ENCODE data around the gene DPH7. TPM values are rescaled to one million over a fixed set of nuclear protein-coding genes. Genes with fewer than 3 reads are reported as not detected.
A peak's percentile ranks its signal among the peaks of the same experiment; 100 is the strongest.
"Not testable (repeated sequence)": the region's sequence is repeated elsewhere in the genome, so short reads cannot be mapped to it uniquely, and the experiment has no call there.

Gene DPH7
- total and polyA plus RNA-seq, 2 of the 8 experiments (the other 6 are each of a cell fraction or from before 2014, with no cell fraction given) = 44.6 to 45.5 TPM

GRCh38 chr9:137550958-137551263, 27.8 kb downstream of the DPH7 start:
- H3K56ac ChIP-seq (replicated peaks; ENCODE audit: insufficient read length, low read depth, low read length); H2AFZ ChIP-seq (ENCODE audit: low read length); H2BK12ac ChIP-seq (ENCODE audit: low read depth, low read length); H3K4ac ChIP-seq (replicated peaks; ENCODE audit: insufficient read length, low read depth, low read length); DNase-seq (ENCODE audit: low read depth in 1 of 2, low spot score in 2 of 2); H2BK20ac ChIP-seq (ENCODE audit: low read length); H3K23ac ChIP-seq (ENCODE audit: insufficient read length); H3K18ac ChIP-seq (ENCODE audit: extremely low read depth, low read length); H3K14ac ChIP-seq (ENCODE audit: insufficient read length); H3K27me3 ChIP-seq (replicated peaks in 1 of 4; ENCODE audit: control insufficient read depth in 3 of 4, extremely low read depth in 1 of 4, insufficient read depth in 3 of 4, low read length in 3 of 4); H2BK5ac ChIP-seq (ENCODE audit: low read depth, low read length); H4K20me1 ChIP-seq (replicated peaks in 1 of 2; ENCODE audit: control insufficient read depth in 1 of 2, insufficient read depth in 2 of 2, low read length in 2 of 2); H3K4me1 ChIP-seq (replicated peaks in 1 of 4; ENCODE audit: control insufficient read depth in 3 of 4, insufficient read depth in 4 of 4, low read length in 3 of 4); H3K79me1 ChIP-seq (ENCODE audit: low read depth, low read length); H4K5ac ChIP-seq (ENCODE audit: insufficient read length, low read depth, low read length); FAIRE-seq; H3K23me2 ChIP-seq (ENCODE audit: low read depth, low read length); H2AK5ac ChIP-seq (ENCODE audit: low read depth, low read length); H2BK15ac ChIP-seq (ENCODE audit: low read length); H3K79me2 ChIP-seq (ENCODE audit: control insufficient read depth in 1 of 2, insufficient read depth in 2 of 2, low read length in 2 of 2); H3K27ac ChIP-seq (ENCODE audit: low read depth, low read length); H2BK120ac ChIP-seq (replicated peaks; ENCODE audit: low read depth, low read length): not testable (repeated sequence)
- POLR2A ChIA-PET (ENCODE audit: partially characterized antibody) = interaction anchor here (1.0 kb wide), 1 partner anchor 19 kb away, joined by 3 read pairs; no protein-coding TSS in a partner anchor
- Histone ChIP-seq H4K91ac (replicated peaks; ENCODE audit: insufficient read length, low read length) (peak overlapping the region; percentile 65), H3K9me3 (ENCODE audit: insufficient read depth in 2 of 2, low read depth in 1 of 2, low read length in 1 of 2) (peaks cover 5 to 12% of the 10 kb centered on the region in 2 experiments; a peak in 3 of 4 replicates), H4K8ac (ENCODE audit: extremely low read depth, insufficient read depth, low read length) (peak overlapping the region; percentile 25; the same call in 1 of the 2 replicates), H3K4me2 (ENCODE audit: insufficient read depth in 1 of 2, low read depth in 2 of 2, low read length in 2 of 2) (peak overlapping the region; percentile 24 to 85), H3K9ac (replicated peaks in 1 of 4; ENCODE audit: extremely low read depth in 1 of 4, low read depth in 3 of 4, low read length in 3 of 4) (0 out of 7 replicates have a peak overlapping the region, but pooled peaks of 2 of the 4 experiments have one; percentile 8 to 19), H3K36me3 (ENCODE audit: control insufficient read depth in 2 of 4, insufficient read depth in 4 of 4, low read length in 3 of 4) (peaks cover 4 to 11% (median 7%) of the 10 kb centered on the region in 4 experiments; a peak in 5 of 8 replicates), H3K4me3 (ENCODE audit: extremely low read depth in 1 of 4, insufficient read depth in 2 of 4, low read depth in 3 of 4, low read length in 4 of 4) (peak overlapping the region; percentile 35 to 78 (median 52))
- CTCF ChIA-PET (ENCODE audit: partially characterized antibody) = interaction anchor here (0.6 kb wide), 2 partner anchors 10 to 249 kb away, joined by 3 read pairs; partner anchors contain the start of gene NRARP
- no CpG with 5 or more reads among the region's 17 CpGs for WGBS, 2 experiments (ENCODE audit: extremely low coverage in 1 of 2, insufficient coverage in 1 of 2, insufficient read length in 1 of 2, insufficient replicate concordance in 2 of 2, low coverage in 1 of 2, low lambda C conversion rate in 2 of 2, missing lambda C conversion rate in 1 of 2)
